GM18909 (cell line): ENCODE data around the gene ITGA6.

Source experiments
- ATAC-seq: cut with Tn5 transposase; IDR thresholded peaks from one replicate; pipeline ENCODE4 v1.9.1; 2021; ENCODE audit warnings: mild to moderate bottlenecking; ENCODE audit not compliant: unreplicated experiment, poor library complexity

Gene ITGA6

DNA sequence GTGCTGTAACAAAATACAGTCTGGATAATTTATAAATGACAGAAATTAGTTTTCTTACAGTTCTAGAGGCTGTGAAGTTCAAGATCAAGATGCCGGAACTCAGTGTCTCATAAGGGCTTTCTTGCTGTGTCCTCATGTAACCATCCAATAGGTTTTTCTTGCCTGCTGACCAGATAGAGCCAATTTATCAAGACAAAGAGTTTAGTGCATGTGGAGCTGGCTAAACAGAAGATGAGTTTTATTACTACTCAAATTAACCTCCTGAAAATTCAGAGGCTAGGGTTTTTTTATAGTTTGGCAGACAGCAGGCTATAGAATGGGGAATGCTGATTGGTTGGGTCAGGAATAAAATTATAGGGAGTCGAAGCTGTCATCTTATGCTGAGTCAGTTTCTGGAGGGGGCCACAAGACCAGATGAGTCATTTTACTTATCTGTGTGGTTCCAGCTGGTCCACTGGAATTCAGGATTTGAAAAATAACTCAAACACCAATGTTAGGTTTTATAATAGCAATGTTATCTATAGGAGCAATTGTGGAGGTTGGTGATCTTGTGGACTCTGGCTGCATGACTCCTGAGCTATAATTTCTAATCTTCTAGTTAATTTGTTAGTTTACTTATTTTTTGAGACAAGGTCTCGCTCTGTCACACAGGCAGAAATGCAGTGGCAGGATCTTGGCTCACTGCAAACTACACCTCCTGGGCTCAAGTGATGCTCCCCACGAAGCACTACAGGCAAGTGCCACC lies 125.3 kb downstream of the ITGA6 start:
- no peak for ATAC-seq

DNA sequence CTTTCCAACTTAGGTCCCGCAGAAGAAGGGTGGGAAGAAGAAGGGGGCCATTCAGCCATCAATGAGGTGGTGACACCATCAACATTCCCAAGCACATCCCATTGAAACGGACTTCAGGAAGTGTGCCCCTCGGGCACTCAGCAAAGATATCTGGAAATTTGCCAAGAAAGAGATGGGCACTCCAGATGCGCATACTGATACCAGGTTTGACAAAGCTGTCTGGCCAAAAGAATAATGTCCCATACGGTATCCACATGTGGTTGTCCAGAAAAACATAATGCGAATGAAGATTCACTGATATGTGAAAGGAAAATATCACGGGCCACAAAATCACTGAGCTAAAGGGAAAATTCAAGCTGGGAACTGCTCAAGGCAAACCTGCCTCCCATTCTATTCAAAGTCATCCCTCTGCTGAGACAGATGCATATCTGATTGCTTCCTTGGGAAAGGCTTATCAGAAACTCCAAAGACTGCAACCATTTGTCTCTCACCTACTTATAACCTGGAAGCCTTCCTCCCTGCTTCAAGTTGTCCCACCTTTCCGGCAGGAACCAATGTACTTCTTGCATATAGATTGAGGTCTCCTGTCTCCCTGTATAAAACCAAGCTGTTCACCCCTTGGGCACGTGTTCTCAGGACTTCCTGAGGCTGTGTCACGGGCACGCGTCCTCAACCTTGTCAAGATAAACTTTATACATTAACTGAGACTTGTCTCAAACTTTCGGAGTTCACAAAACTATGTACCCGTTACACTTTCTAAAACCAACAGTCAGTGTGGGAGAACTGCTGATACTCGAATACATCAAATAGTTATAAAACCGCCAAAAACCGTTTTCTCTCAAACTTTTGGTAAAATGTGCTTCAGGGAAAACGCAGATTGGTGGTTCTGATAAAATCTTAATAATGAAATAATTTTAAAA lies 127.2 kb downstream of the ITGA6 start:
- no peak for ATAC-seq

DNA sequence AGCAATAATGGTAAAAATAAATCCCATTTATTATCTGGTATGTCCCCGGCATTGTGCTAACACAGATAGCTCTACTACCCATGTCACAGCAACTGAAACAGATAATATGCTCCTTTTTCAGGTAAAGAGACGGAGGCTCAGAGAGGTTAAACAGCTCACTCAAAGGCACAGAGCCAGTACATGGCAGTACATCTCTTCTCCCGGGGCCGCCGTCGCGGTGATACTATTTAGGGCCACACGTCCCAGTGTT lies 127.8 kb downstream of the ITGA6 start:
- ATAC-seq, result no peak
